ENCODE data around the gene MYT1.

GRCh38 chr20:64277571-64278316, 113.5 kb downstream of the MYT1 start:
- TF ChIP-seq CTCF (IDR thresholded peaks at IDR 0.05; ENCODE audit: insufficient read depth, low read length) (no peak), REST (IDR thresholded peaks at IDR 0.05; ENCODE audit: insufficient replicate concordance, low read depth) (no peak)
